Measurements from ENCODE around the gene MARS1.
"Not testable (repeated sequence)": the region's sequence is repeated elsewhere in the genome, so short reads cannot be mapped to it uniquely, and the experiment has no call there.

Gene MARS1

GRCh38 chr12:57474430-57474829 is 13.4 kb upstream of the MARS1 start:
- no peak for DNase-seq

- no peak for DNase-seq
These were observed 13.0 kb upstream of the MARS1 start for GRCh38 chr12:57474862-57475261.

GRCh38 chr12:57475271-57476161 is 12.4 kb upstream of the MARS1 start:
- no peak for DNase-seq

- no peak for DNase-seq
These were observed 11.5 kb upstream of the MARS1 start for GRCh38 chr12:57476162-57476992.

GRCh38 chr12:57476993-57477709 is 10.7 kb upstream of the MARS1 start:
- DNase-seq: no peak

GRCh38 chr12:57477710-57478681 is 9.9 kb upstream of the MARS1 start:
- DNase-seq: no peak

- DNase-seq: no peak
These were observed 8.9 kb upstream of the MARS1 start for GRCh38 chr12:57479043-57479375.

- no peak for DNase-seq
These were observed 8.3 kb upstream of the MARS1 start, which contains the start of gene ARHGAP9 for GRCh38 chr12:57479376-57480115. Gene ARHGAP9, minus strand, starts transcription at chr12:57479866. Its CDS starts 460 bp downstream, at chr12:57479406.

- DNase-seq: no peak
These were observed 6.2 kb upstream of the MARS1 start for GRCh38 chr12:57481671-57482070.

- DNase-seq: no peak
These were observed 4.4 kb upstream of the MARS1 start for GRCh38 chr12:57483466-57483865.

GRCh38 chr12:57485695-57486094 is 2.2 kb upstream of the MARS1 start:
- no peak for DNase-seq

GRCh38 chr12:57487055-57487596 is 742 bp upstream of the MARS1 start:
- no peak for DNase-seq

GRCh38 chr12:57488402-57489156 is 711 bp downstream of the MARS1 start:
- DNase-seq: no peak

- DNase-seq: no peak
These were observed 1.3 kb downstream of the MARS1 start for GRCh38 chr12:57489157-57489641.

GRCh38 chr12:57490126-57490525 is 2.3 kb downstream of the MARS1 start:
- DNase-seq: no peak

GRCh38 chr12:57491393-57492280 is 3.8 kb downstream of the MARS1 start:
- no peak for DNase-seq

GRCh38 chr12:57495051-57495701 is 7.3 kb downstream of the MARS1 start:
- not testable (repeated sequence) for DNase-seq

- DNase-seq: no peak
These were observed 9.0 kb downstream of the MARS1 start for GRCh38 chr12:57496822-57497221.

Measured in NCI-H1092 (cell line).